ENCODE results near the gene CABLES1.

Gene CABLES1

GRCh38 chr18:23171581-23172156, 36.4 kb downstream of the CABLES1 start:
- DNase-seq, result no peak

GRCh38 chr18:23172591-23173380, 37.5 kb downstream of the CABLES1 start:
- DNase-seq, result no peak

GRCh38 chr18:23173912-23174311, 38.6 kb downstream of the CABLES1 start:
- no peak for DNase-seq

- DNase-seq, result no peak
Measured at GRCh38 chr18:23176701-23177432, 41.6 kb downstream of the CABLES1 start.

- no peak for DNase-seq
Measured at GRCh38 chr18:23177433-23178072, 42.3 kb downstream of the CABLES1 start.

GRCh38 chr18:23178201-23178600, 42.9 kb downstream of the CABLES1 start:
- DNase-seq, result no peak

GRCh38 chr18:23178661-23179081, 43.4 kb downstream of the CABLES1 start:
- DNase-seq, result no peak

GRCh38 chr18:23179416-23179815, 44.1 kb downstream of the CABLES1 start:
- no peak for DNase-seq

GRCh38 chr18:23181547-23181946, 46.3 kb downstream of the CABLES1 start:
- DNase-seq, result no peak

- no peak for DNase-seq
Measured at GRCh38 chr18:23182606-23183005, 47.3 kb downstream of the CABLES1 start.

GRCh38 chr18:23183411-23184150, 48.3 kb downstream of the CABLES1 start:
- no peak for DNase-seq

GRCh38 chr18:23186781-23187180, 51.5 kb downstream of the CABLES1 start:
- DNase-seq, result no peak

- no peak for DNase-seq
Measured at GRCh38 chr18:23188068-23188760, 52.9 kb downstream of the CABLES1 start.

GRCh38 chr18:23189099-23189498, 53.8 kb downstream of the CABLES1 start:
- DNase-seq, result no peak

GRCh38 chr18:23189768-23190661, 54.7 kb downstream of the CABLES1 start:
- no peak for DNase-seq

- no peak for DNase-seq
Measured at GRCh38 chr18:23191232-23191631, 55.9 kb downstream of the CABLES1 start.

GRCh38 chr18:23193742-23194141, 58.5 kb downstream of the CABLES1 start:
- DNase-seq, result no peak

GRCh38 chr18:23194155-23194996, 59.1 kb downstream of the CABLES1 start:
- DNase-seq, result no peak

- DNase-seq, result no peak
Measured at GRCh38 chr18:23194997-23195957, 60.0 kb downstream of the CABLES1 start.
